GM12892 (cell line): ENCODE data around the gene RASA3.

Experiments used
- POLR2A ChIP-seq: IDR thresholded peaks from 2 replicates; pipeline ENCODE4 v1.6.1; 2011; ENCODE audit warnings: low read depth, low read length, control low read depth
- POLR2AphosphoS5 ChIP-seq: IDR thresholded peaks from 2 replicates; pipeline ENCODE4 v1.6.1; 2011; ENCODE audit warnings: low read depth, low read length, control low read depth
- TAF1 ChIP-seq: IDR thresholded peaks from 2 replicates; pipeline ENCODE4 v1.6.1; 2011; ENCODE audit warnings: low read depth, mild to moderate bottlenecking, control low read depth, low read length, borderline replicate concordance

DNA sequence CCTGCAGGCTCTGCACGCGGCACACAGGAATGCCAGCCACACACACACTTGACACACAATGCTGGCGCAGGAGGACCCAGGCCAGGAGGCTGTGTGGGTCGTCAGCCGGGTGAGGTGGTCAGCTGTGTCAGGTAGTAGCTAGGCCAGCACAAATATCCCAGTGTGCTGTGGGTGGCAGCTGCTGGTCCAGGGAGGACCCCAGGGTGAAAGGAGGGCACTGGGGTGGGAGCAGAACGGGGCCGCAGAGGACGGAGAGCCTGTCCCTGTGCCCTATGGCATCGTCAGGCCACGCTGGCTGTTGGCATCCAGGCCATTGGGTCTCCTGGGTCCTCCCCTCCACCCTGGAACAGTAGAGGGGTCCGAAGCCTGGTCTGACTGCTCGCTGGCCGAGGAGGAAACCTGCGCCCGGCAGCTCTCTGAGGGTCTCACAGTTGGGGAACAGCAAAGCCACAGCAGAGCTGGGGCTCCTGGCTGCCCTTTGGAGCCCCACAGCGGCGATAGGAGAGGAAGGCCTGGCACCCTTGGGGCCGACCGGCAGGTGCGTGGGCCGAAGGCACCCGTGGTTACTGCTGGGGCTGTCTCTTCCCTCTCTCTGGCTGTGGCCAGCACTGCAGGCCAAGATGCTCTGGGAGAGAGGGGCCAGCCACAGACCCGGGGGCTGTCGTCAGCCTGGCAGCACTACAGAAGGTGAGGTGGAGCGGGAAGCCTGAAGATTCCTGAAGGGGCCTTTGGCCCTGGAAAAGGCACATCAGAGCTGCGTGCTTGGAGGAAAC, 185.8 kb downstream of the RASA3 start:
- TF ChIP-seq POLR2AphosphoS5 (no peak), TAF1 (no peak), POLR2A (no peak)
